ENCODE data around the gene MYRIP. TPM values are rescaled to one million over a fixed set of nuclear protein-coding genes. Genes with fewer than 3 reads are reported as not detected.

MYRIP gene
- total RNA-seq, 4 donors from 2014 or later = 1.6 to 7.1 (median 3.6) TPM

GRCh38 chr3:40247714-40248454, 438.5 kb downstream of the MYRIP start:
- intact Hi-C loops (cut with DNase I) = no loop called here
- no peak overlapping the region for H3K4me3 ChIP-seq (replicated peaks in 1 of 3)
- H3K36me3 ChIP-seq = no peaks in the 10 kb centered on the region
- H3K4me1 ChIP-seq = no peaks in the 10 kb centered on the region
- no peak overlapping the region for H3K27ac ChIP-seq
- no peaks in the 10 kb centered on the region for H3K27me3 ChIP-seq
- WGBS, 2 donors = 89 to 99% methylated on average over 6 of the region's 6 CpGs
- DNase-seq = no peak
- H3K9me3 ChIP-seq = no peaks in the 10 kb centered on the region
- TF ChIP-seq CTCF (IDR thresholded peaks at IDR 0.05) (no peak), POLR2A (IDR thresholded peaks at IDR 0.05) (no peak)

GRCh38 chr3:40248591-40248990, 439.2 kb downstream of the MYRIP start:
- DNase-seq = no peak
- TF ChIP-seq CTCF (IDR thresholded peaks at IDR 0.05) (no peak), POLR2A (IDR thresholded peaks at IDR 0.05) (no peak)
- Histone ChIP-seq H3K27ac (no peak overlapping the region), H3K27me3 (no peaks in the 10 kb centered on the region), H3K4me3 (replicated peaks in 1 of 3) (no peak overlapping the region), H3K4me1 (no peaks in the 10 kb centered on the region), H3K9me3 (no peaks in the 10 kb centered on the region), H3K36me3 (no peaks in the 10 kb centered on the region)
- intact Hi-C loops (cut with DNase I) = no loop called here

DNA sequence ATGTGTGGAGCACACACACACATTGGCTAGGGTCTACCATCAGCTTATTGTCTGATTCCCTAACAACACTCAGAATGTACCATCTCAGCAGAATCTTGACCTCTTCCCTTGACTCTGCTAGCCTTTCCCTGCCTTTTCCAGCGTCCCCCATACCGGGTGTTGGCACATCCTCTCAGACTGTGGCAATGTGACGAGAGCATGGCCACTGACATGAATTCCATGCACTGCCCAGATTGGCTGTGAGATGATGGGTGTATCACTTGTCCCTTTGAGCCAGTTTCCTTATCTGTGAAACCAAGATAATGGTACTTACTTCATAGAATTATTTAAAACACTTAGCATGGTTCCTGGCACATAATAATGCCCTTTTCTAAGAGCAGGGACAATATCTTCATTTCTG, 439.8 kb downstream of the MYRIP start:
- intact Hi-C loops (cut with DNase I) = no loop called here
- no peak for DNase-seq
- 91 to 94% methylated on average over 3 of the region's 3 CpGs for WGBS, 2 donors

DNA sequence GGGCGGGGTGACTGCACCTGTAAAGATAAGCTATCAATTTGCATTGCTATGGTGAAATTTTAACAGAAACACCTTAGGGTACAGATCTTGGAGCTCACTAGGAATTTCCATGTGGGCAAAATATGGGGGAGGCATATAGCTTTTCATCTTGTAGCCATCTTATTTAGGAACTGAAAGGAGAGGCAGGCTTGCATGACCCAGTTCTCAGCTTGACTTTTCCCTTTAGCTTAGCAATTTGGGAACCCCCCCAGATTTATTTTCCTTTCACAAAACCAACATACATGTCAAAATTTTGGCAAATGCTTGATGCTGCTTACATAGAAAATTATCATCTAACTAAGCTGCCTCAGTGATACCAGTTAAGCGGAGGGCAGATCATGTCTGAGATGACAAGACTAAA, 445.1 kb downstream of the MYRIP start:
- no peaks in the 10 kb centered on the region for H3K4me1 ChIP-seq
- no peak overlapping the region for H3K27ac ChIP-seq
- DNase-seq = no peak
- intact Hi-C loops (cut with DNase I) = no loop called here
- H3K4me3 ChIP-seq (replicated peaks in 1 of 3) = no peak overlapping the region
- WGBS, 2 donors = 89 to 90% methylated on average over 2 of the region's 2 CpGs
- no peaks in the 10 kb centered on the region for H3K9me3 ChIP-seq
- H3K36me3 ChIP-seq = no peaks in the 10 kb centered on the region
- H3K27me3 ChIP-seq = no peaks in the 10 kb centered on the region
- TF ChIP-seq POLR2A (IDR thresholded peaks at IDR 0.05) (no peak), CTCF (IDR thresholded peaks at IDR 0.05) (no peak)

More for the DNA sequence above, 439.8 kb downstream of the MYRIP start:
- Histone ChIP-seq H3K9me3 (no peaks in the 10 kb centered on the region), H3K27me3 (no peaks in the 10 kb centered on the region), H3K36me3 (no peaks in the 10 kb centered on the region), H3K4me3 (replicated peaks in 1 of 3) (no peak overlapping the region), H3K27ac (no peak overlapping the region), H3K4me1 (no peaks in the 10 kb centered on the region)
- no peak for TF ChIP-seq POLR2A (IDR thresholded peaks at IDR 0.05)
- TF ChIP-seq CTCF (IDR thresholded peaks at IDR 0.05) = no peak

- intact Hi-C loops (cut with DNase I) = no loop called here
These were observed 445.5 kb downstream of the MYRIP start for GRCh38 chr3:40254891-40255290.

More at GRCh38 chr3:40254891-40255290, 445.5 kb downstream of the MYRIP start:
- 78 to 89% methylated on average over 2 of the region's 2 CpGs for WGBS, 2 donors
- no peak overlapping the region for H3K27ac ChIP-seq
- no peaks in the 10 kb centered on the region for H3K27me3 ChIP-seq
- no peak for DNase-seq
- no peaks in the 10 kb centered on the region for H3K9me3 ChIP-seq
- no peaks in the 10 kb centered on the region for H3K4me1 ChIP-seq
- no peaks in the 10 kb centered on the region for H3K36me3 ChIP-seq
- H3K4me3 ChIP-seq (replicated peaks in 1 of 3) = no peak overlapping the region
- TF ChIP-seq POLR2A (IDR thresholded peaks at IDR 0.05) (no peak), CTCF (IDR thresholded peaks at IDR 0.05) (no peak)

Measured in thyroid gland (tissue), 4 donors.